SK-N-MC (cell line): ENCODE measurements around the gene TMEM245.

Source experiments
- EZH2 ChIP-seq: fragments of 200-600 bp; sonication (generic); IDR thresholded peaks from one replicate; pipeline ENCODE4 v1.6.1; 2017; ENCODE audit warnings: antibody characterized with exemption
- FOXP2 ChIP-seq: optimal IDR thresholded peaks from 2 replicates; pipeline ENCODE3; 2011; ENCODE audit warnings: mild to moderate bottlenecking, moderate library complexity; ENCODE audit not compliant: insufficient read depth; ENCODE audit errors: extremely low read length, control extremely low read depth
- POLR2AphosphoS5 ChIP-seq: IDR thresholded peaks from 2 replicates; pipeline ENCODE4 v1.6.1; 2012; ENCODE audit warnings: mild to moderate bottlenecking, low read depth, low read length, borderline replicate concordance

GRCh38 chr9:109163194-109163593, 43.4 kb upstream of the TMEM245 start:
- TF ChIP-seq POLR2AphosphoS5 (no peak), EZH2 (no peak), FOXP2 (no peak)
